Lower leg skin (tissue), 3 donors: ENCODE data around the gene NBPF1.
"Not testable (repeated sequence)": the region's sequence is repeated elsewhere in the genome, so short reads cannot be mapped to it uniquely, and the experiment has no call there.

Experiments used
- CTCF ChIP-seq, 3 donors: fragments of 450-650 bp; IDR thresholded peaks; one replicate each; pipeline ENCODE4 v1.5.1; 2016; ENCODE audit warnings: antibody characterized with exemption in 3 of 3, mild to moderate bottlenecking in 3 of 3, moderate library complexity in 2 of 3
- POLR2A ChIP-seq, 2 donors: fragments of 450-650 bp; IDR thresholded peaks; one replicate each; pipeline ENCODE4 v1.6.1; 2016 to 2017; ENCODE audit warnings: antibody characterized with exemption in 2 of 2, mild to moderate bottlenecking in 1 of 2, moderate library complexity in 1 of 2

GRCh38 chr1:16611981-16612331 is 1.4 kb downstream of the NBPF1 start:
- TF ChIP-seq CTCF, POLR2A (IDR thresholded peaks at IDR 0.05): not testable (repeated sequence)
